Neural crest cell (in vitro differentiated cells): ENCODE results near the gene TMEM255B. TPM values are rescaled to one million over a fixed set of nuclear protein-coding genes. Genes with fewer than 3 reads are reported as not detected.

Source experiments
- DNase-seq: peaks from one replicate; pipeline ENCODE4 v3.0.0; 2021; ENCODE audit warnings: low read depth, mixed read lengths, low spot score
- H3K27ac Mint-ChIP-seq: one replicate; pipeline ENCODE4 v1.8.0; 2021; ENCODE audit warnings: mild to moderate bottlenecking, mixed read lengths; ENCODE audit not compliant: unreplicated experiment
- H3K27me3 Mint-ChIP-seq: 2 replicates; pipeline ENCODE4 v1.8.0; 2021; ENCODE audit warnings: low read depth, mild to moderate bottlenecking, mixed read lengths
- H3K36me3 Mint-ChIP-seq: 2 replicates; pipeline ENCODE4 v1.8.0; 2021; ENCODE audit warnings: low read depth, mild to moderate bottlenecking, mixed read lengths
- H3K4me1 Mint-ChIP-seq: 2 replicates; pipeline ENCODE4 v1.8.0; 2021; ENCODE audit warnings: mixed read lengths
- H3K4me3 Mint-ChIP-seq: one replicate; pipeline ENCODE4 v1.8.0; 2021; ENCODE audit warnings: mild to moderate bottlenecking, mixed read lengths
- H3K9me3 Mint-ChIP-seq: 2 replicates; pipeline ENCODE4 v1.8.0; 2021; ENCODE audit warnings: mixed read lengths
- CTCF ChIP-seq: fragments of 200-600 bp; sonication (generic); conservative IDR thresholded peaks from 2 replicates; pipeline ENCODE4 v1.5.0; 2021; ENCODE audit warnings: antibody characterized with exemption, mild to moderate bottlenecking
- total RNA-seq: library from RNA; stranded (reverse); gene quantifications from 2 replicates; pipeline ENCODE4 v1.2.1, GENCODE V29; 2021

Gene TMEM255B
- total RNA-seq, 1 donor from 2014 or later = 2.4 TPM

- H3K4me3 Mint-ChIP-seq = no peak overlapping the region
Measured at GRCh38 chr13:113819731-113820715, 61.0 kb downstream of the TMEM255B start.

GRCh38 chr13:113820813-113821651, 62.0 kb downstream of the TMEM255B start:
- TF ChIP-seq CTCF = no peak
- peaks cover 15% of the 10 kb centered on the region for H3K4me1 Mint-ChIP-seq
- H3K36me3 Mint-ChIP-seq = no peaks in the 10 kb centered on the region
- H3K9me3 Mint-ChIP-seq = no peaks in the 10 kb centered on the region
- no peak for DNase-seq
- no peak overlapping the region for H3K4me3 Mint-ChIP-seq
- no peak overlapping the region for H3K27ac Mint-ChIP-seq
- no peaks in the 10 kb centered on the region for H3K27me3 Mint-ChIP-seq

More at GRCh38 chr13:113819731-113820715, 61.0 kb downstream of the TMEM255B start:
- DNase-seq = no peak
- Mint-ChIP-seq H3K27ac (no peak overlapping the region), H3K9me3 (no peaks in the 10 kb centered on the region), H3K36me3 (no peaks in the 10 kb centered on the region), H3K4me1 (peaks cover 15% of the 10 kb centered on the region), H3K27me3 (no peaks in the 10 kb centered on the region)
- TF ChIP-seq CTCF = no peak

GRCh38 chr13:113821847-113822246, 62.8 kb downstream of the TMEM255B start:
- TF ChIP-seq CTCF = no peak
- Mint-ChIP-seq H3K4me1 (peaks cover 11% of the 10 kb centered on the region), H3K4me3 (no peak overlapping the region), H3K36me3 (no peaks in the 10 kb centered on the region), H3K9me3 (no peaks in the 10 kb centered on the region), H3K27me3 (no peaks in the 10 kb centered on the region), H3K27ac (no peak overlapping the region)
- DNase-seq = no peak

GRCh38 chr13:113822266-113822665, 63.2 kb downstream of the TMEM255B start:
- H3K27ac Mint-ChIP-seq = no peak overlapping the region
- no peaks in the 10 kb centered on the region for H3K36me3 Mint-ChIP-seq
- no peak overlapping the region for H3K4me3 Mint-ChIP-seq
- H3K9me3 Mint-ChIP-seq = no peaks in the 10 kb centered on the region
- no peak for DNase-seq
- no peak for TF ChIP-seq CTCF
- no peaks in the 10 kb centered on the region for H3K27me3 Mint-ChIP-seq
- peaks cover 9% of the 10 kb centered on the region for H3K4me1 Mint-ChIP-seq

GRCh38 chr13:113822956-113823744, 64.1 kb downstream of the TMEM255B start:
- no peak for TF ChIP-seq CTCF
- H3K4me3 Mint-ChIP-seq = no peak overlapping the region
- peaks cover 5% of the 10 kb centered on the region for H3K4me1 Mint-ChIP-seq
- no peaks in the 10 kb centered on the region for H3K27me3 Mint-ChIP-seq
- H3K9me3 Mint-ChIP-seq = no peaks in the 10 kb centered on the region
- H3K27ac Mint-ChIP-seq = peak overlapping the region; percentile 67
- no peak for DNase-seq
- no peaks in the 10 kb centered on the region for H3K36me3 Mint-ChIP-seq
